Activated CD4-positive, alpha-beta T cell treated with anti-CD3 and anti-CD28 coated beads for 1 hour (primary cell): ENCODE measurements around the gene CLEC1A.

ENCODE experiments used
- DNase-seq: peaks from one replicate; pipeline ENCODE4 v3.0.0-alpha.2; 2020

Gene CLEC1A

GRCh38 chr12:10097521-10097920, 1.3 kb downstream of the CLEC1A start:
- DNase-seq = no peak

- no peak for DNase-seq
Observed at GRCh38 chr12:10095971-10096370, 2.8 kb downstream of the CLEC1A start.

- no peak for DNase-seq
Observed at GRCh38 chr12:10094646-10095395, 4.0 kb downstream of the CLEC1A start.

GRCh38 chr12:10088955-10089900, 9.6 kb downstream of the CLEC1A start:
- no peak for DNase-seq

- no peak for DNase-seq
Observed at GRCh38 chr12:10088031-10088430, 10.8 kb downstream of the CLEC1A start.

GRCh38 chr12:10086387-10086786, 12.4 kb downstream of the CLEC1A start:
- DNase-seq = no peak

GRCh38 chr12:10084733-10085132, 14.1 kb downstream of the CLEC1A start:
- DNase-seq = no peak

GRCh38 chr12:10082117-10082874, 16.5 kb downstream of the CLEC1A start:
- DNase-seq = no peak

GRCh38 chr12:10075451-10075850, 23.3 kb downstream of the CLEC1A start:
- no peak for DNase-seq

- DNase-seq = no peak
Observed at GRCh38 chr12:10073261-10073660, 25.5 kb downstream of the CLEC1A start.

GRCh38 chr12:10072131-10072530, 26.7 kb downstream of the CLEC1A start:
- no peak for DNase-seq

- DNase-seq = no peak
Observed at GRCh38 chr12:10070380-10070779, 28.4 kb downstream of the CLEC1A start.

GRCh38 chr12:10069976-10070375, 28.8 kb downstream of the CLEC1A start:
- no peak for DNase-seq

GRCh38 chr12:10069099-10069498, 29.7 kb downstream of the CLEC1A start:
- no peak for DNase-seq

GRCh38 chr12:10068644-10069043, 30.1 kb downstream of the CLEC1A start:
- DNase-seq = no peak

- no peak for DNase-seq
Observed at GRCh38 chr12:10067942-10068341, 30.8 kb downstream of the CLEC1A start.

- DNase-seq = no peak
Observed at GRCh38 chr12:10067264-10067663, 31.5 kb downstream of the CLEC1A start.

GRCh38 chr12:10065241-10065640, 33.5 kb downstream of the CLEC1A start:
- DNase-seq = no peak

GRCh38 chr12:10058387-10058786, 40.4 kb downstream of the CLEC1A start:
- no peak for DNase-seq

GRCh38 chr12:10052193-10052913, 46.4 kb downstream of the CLEC1A start:
- no peak for DNase-seq

- no peak for DNase-seq
Observed at GRCh38 chr12:10048526-10048925, 50.3 kb downstream of the CLEC1A start.

- no peak for DNase-seq
Observed at GRCh38 chr12:10042167-10042566, 56.6 kb downstream of the CLEC1A start.
